NCI-H82 treated with DMSO at 0.1 percent for 48 hours (cell line): ENCODE data around the gene DFFB.

Experiments used
- DNase-seq: peaks from one replicate; lab custom pipeline; 2025; ENCODE audit not compliant: unreplicated experiment; lab: John Stamatoyannopoulos, UW

DFFB gene

GRCh38 chr1:3925256-3925655 is 68.0 kb downstream of the DFFB start:
- DNase-seq = no peak

- no peak for DNase-seq
These were observed 68.5 kb downstream of the DFFB start for GRCh38 chr1:3925762-3926161.

- no peak for DNase-seq
These were observed 69.7 kb downstream of the DFFB start for GRCh38 chr1:3926956-3927355.

- DNase-seq = no peak
These were observed 71.3 kb downstream of the DFFB start for GRCh38 chr1:3928586-3928985.

- DNase-seq = no peak
These were observed 71.8 kb downstream of the DFFB start for GRCh38 chr1:3929126-3929525.

- no peak for DNase-seq
These were observed 73.2 kb downstream of the DFFB start for GRCh38 chr1:3930301-3931006.

GRCh38 chr1:3931007-3931912 is 74.0 kb downstream of the DFFB start:
- no peak for DNase-seq

- DNase-seq = no peak
These were observed 75.1 kb downstream of the DFFB start for GRCh38 chr1:3932156-3932919.
